GM13977 (cell line): ENCODE results near the gene BCL11B.

Source experiments
- DNase-seq: peaks from one replicate; pipeline ENCODE4 v3.0.0; 2012; ENCODE audit warnings: low spot score
- CTCF ChIP-seq: IDR thresholded peaks from 2 replicates; pipeline ENCODE4 v1.5.1; 2012; ENCODE audit warnings: mild to moderate bottlenecking, control low read depth; ENCODE audit not compliant: insufficient read depth; ENCODE audit errors: extremely low read depth, missing control alignments
- in situ Hi-C: fragments of 300-500 bp; cut with MboI; formaldehyde crosslinking; loops from one replicate; pipeline ENCODE4 v1.12.0; 2022; ENCODE audit warnings: low sequenced_read_pairs, low pct_unique_long_range_greater_than_20kb, mixed read lengths, inconsistent platforms; ENCODE audit not compliant: unreplicated experiment

The BCL11B gene

GRCh38 chr14:99158646-99159165, 113.3 kb downstream of the BCL11B start:
- in situ Hi-C loops, result no loop called here
- no peak for TF ChIP-seq CTCF

GRCh38 chr14:99158150-99158549, 113.8 kb downstream of the BCL11B start:
- in situ Hi-C loops, result no loop called here
- DNase-seq, result no peak
- TF ChIP-seq CTCF, result no peak

More at GRCh38 chr14:99158646-99159165, 113.3 kb downstream of the BCL11B start:
- no peak for DNase-seq

GRCh38 chr14:99157676-99158075, 114.3 kb downstream of the BCL11B start:
- no peak for DNase-seq
- no peak for TF ChIP-seq CTCF
- in situ Hi-C loops, result no loop called here

- DNase-seq, result no peak
- no peak for TF ChIP-seq CTCF
- in situ Hi-C loops, result no loop called here
Measured at GRCh38 chr14:99157246-99157645, 114.8 kb downstream of the BCL11B start.

- in situ Hi-C loops, result no loop called here
- no peak for TF ChIP-seq CTCF
- DNase-seq, result no peak
Measured at GRCh38 chr14:99156814-99157213, 115.2 kb downstream of the BCL11B start.

GRCh38 chr14:99156090-99156425, 115.9 kb downstream of the BCL11B start:
- in situ Hi-C loops, result no loop called here
- TF ChIP-seq CTCF, result no peak

More at GRCh38 chr14:99156090-99156425, 115.9 kb downstream of the BCL11B start:
- no peak for DNase-seq
